ENCODE data around the gene IPO13. TPM values are rescaled to one million over a fixed set of nuclear protein-coding genes. Genes with fewer than 3 reads are reported as not detected.

The IPO13 gene
- total RNA-seq, 4 donors from 2014 or later = 81.9 to 171 (median 105) TPM

- ATAC-seq = no peak
Measured at GRCh38 chr1:43925846-43926245, 20.9 kb upstream of the IPO13 start.

GRCh38 chr1:43930168-43930948 lies 16.4 kb upstream of the IPO13 start:
- peaks cover 11 to 16% of the 10 kb centered on the region in 2 donors for H3K4me1 ChIP-seq
- no peaks in the 10 kb centered on the region for H3K9me3 ChIP-seq
- TF ChIP-seq CTCF (IDR thresholded peaks at IDR 0.05 in 4 of 5, conservative IDR thresholded peaks at IDR 0.05 in 1 of 5) = peak in 3 of 5 experiments; percentile 6 to 32 (median 25)
- no peak for TF ChIP-seq POLR2A (IDR thresholded peaks at IDR 0.05)
- in situ Hi-C loops (cut with MboI; ENCODE audit: low sequenced_read_pairs in 4 of 4) (loop anchor here in 3 of 4 donors (5.0 to 25.0 kb wide), 4 partner anchors 158 to 393 kb away; partner anchors contain the start of gene PTPRF (in 2 of the 3)), intact Hi-C loops (cut with DNase I; ENCODE audit: low total_unique reads) (loop anchor here (5.0 kb wide), 1 partner anchor 398 kb away; the partner anchor contains the start of gene PTPRF)
- ATAC-seq (no peak), DNase-seq (no peak)
- H3K36me3 ChIP-seq = peaks cover 0 to 13% of the 10 kb centered on the region in 2 donors
- H3K4me3 ChIP-seq = no peak overlapping the region
- no peaks in the 10 kb centered on the region for H3K27me3 ChIP-seq
- H3K27ac ChIP-seq = peak overlapping the region in 2 of 4 donors; percentile 11 to 27

More at GRCh38 chr1:43925846-43926245, 20.9 kb upstream of the IPO13 start:
- Histone ChIP-seq H3K4me1 (no peaks in the 10 kb centered on the region), H3K36me3 (peaks cover 0 to 27% of the 10 kb centered on the region in 2 donors), H3K9me3 (no peaks in the 10 kb centered on the region), H3K27me3 (no peaks in the 10 kb centered on the region), H3K27ac (no peak overlapping the region), H3K4me3 (no peak overlapping the region)
- in situ Hi-C loops (cut with MboI; ENCODE audit: low sequenced_read_pairs in 4 of 4) (loop anchor here in 3 of 4 donors (10.0 to 25.0 kb wide), 2 partner anchors 389 to 401 kb away; partner anchors contain the start of gene PTPRF (in 2 of the 3)), intact Hi-C loops (cut with DNase I; ENCODE audit: low total_unique reads) (no loop called here)
- no peak for DNase-seq
- TF ChIP-seq CTCF (IDR thresholded peaks at IDR 0.05 in 4 of 5, conservative IDR thresholded peaks at IDR 0.05 in 1 of 5) = no peak
- no peak for TF ChIP-seq POLR2A (IDR thresholded peaks at IDR 0.05)

- ATAC-seq (no peak), DNase-seq (no peak)
- Histone ChIP-seq H3K36me3 (peaks cover 0 to 7% of the 10 kb centered on the region in 2 donors), H3K4me1 (peaks cover 14 to 19% of the 10 kb centered on the region in 2 donors), H3K27ac (no peak overlapping the region), H3K9me3 (no peaks in the 10 kb centered on the region), H3K27me3 (no peaks in the 10 kb centered on the region), H3K4me3 (no peak overlapping the region)
- in situ Hi-C loops (cut with MboI; ENCODE audit: low sequenced_read_pairs in 4 of 4) = loop anchor here in 3 of 4 donors (5.0 to 25.0 kb wide), 4 partner anchors 159 to 394 kb away; partner anchors contain the start of gene PTPRF (in 2 of the 3)
- TF ChIP-seq CTCF (IDR thresholded peaks at IDR 0.05 in 4 of 5, conservative IDR thresholded peaks at IDR 0.05 in 1 of 5) = no peak
- TF ChIP-seq POLR2A (IDR thresholded peaks at IDR 0.05) = no peak
- intact Hi-C loops (cut with DNase I; ENCODE audit: low total_unique reads) = loop anchor here (5.0 kb wide), 1 partner anchor 399 kb away; the partner anchor contains the start of gene PTPRF
Measured at GRCh38 chr1:43930949-43931275, 15.8 kb upstream of the IPO13 start.

- DNase-seq (no peak), ATAC-seq (no peak)
- Histone ChIP-seq H3K4me3 (no peak overlapping the region), H3K9me3 (no peaks in the 10 kb centered on the region), H3K27me3 (no peaks in the 10 kb centered on the region), H3K36me3 (peaks cover 0 to 6% of the 10 kb centered on the region in 2 donors), H3K27ac (no peak overlapping the region), H3K4me1 (peaks cover 19 to 20% of the 10 kb centered on the region in 2 donors)
- TF ChIP-seq CTCF (IDR thresholded peaks at IDR 0.05 in 4 of 5, conservative IDR thresholded peaks at IDR 0.05 in 1 of 5) (no peak), POLR2A (IDR thresholded peaks at IDR 0.05) (no peak)
- in situ Hi-C loops (cut with MboI; ENCODE audit: low sequenced_read_pairs in 4 of 4) (loop anchor here in 3 of 4 donors (5.0 to 25.0 kb wide), 4 partner anchors 160 to 395 kb away; partner anchors contain the start of gene PTPRF (in 2 of the 3)), intact Hi-C loops (cut with DNase I; ENCODE audit: low total_unique reads) (loop anchor here (5.0 kb wide), 1 partner anchor 400 kb away; the partner anchor contains the start of gene PTPRF)
Measured at GRCh38 chr1:43931711-43932660, 14.8 kb upstream of the IPO13 start.

Data from gastrocnemius medialis (tissue), 4 donors.